Memory B cell (primary cell): ENCODE measurements around the gene GSK3B.
"Not testable (repeated sequence)": the region's sequence is repeated elsewhere in the genome, so short reads cannot be mapped to it uniquely, and the experiment has no call there.

ENCODE experiments used
- ATAC-seq: fragments of 150-1000 bp; cut with Tn5 transposase; 2 replicates; pipeline ENCODE4 v1.10.0; 2021; ENCODE audit warnings: low read depth, mild to moderate bottlenecking, moderate library complexity
- DNase-seq, 2 donors: peaks; one replicate each; pipeline ENCODE4 v3.0.0; 2022; ENCODE audit warnings: low spot score in 2 of 2
- H3K27ac Mint-ChIP-seq: one replicate; pipeline ENCODE4 v1.8.0; 2022; ENCODE audit warnings: mild to moderate bottlenecking, moderate library complexity, mixed read lengths
- H3K27me3 Mint-ChIP-seq: one replicate; pipeline ENCODE4 v1.8.0; 2022; ENCODE audit warnings: mixed read lengths
- H3K36me3 Mint-ChIP-seq: one replicate; pipeline ENCODE4 v1.8.0; 2022; ENCODE audit warnings: mild to moderate bottlenecking, mixed read lengths
- H3K4me1 Mint-ChIP-seq: one replicate; pipeline ENCODE4 v1.8.0; 2022; ENCODE audit warnings: mixed read lengths
- H3K4me3 Mint-ChIP-seq: one replicate; pipeline ENCODE4 v1.8.0; 2022; ENCODE audit warnings: mild to moderate bottlenecking, moderate library complexity, mixed read lengths
- H3K9me3 Mint-ChIP-seq: one replicate; pipeline ENCODE4 v1.8.0; 2022; ENCODE audit warnings: mixed read lengths

The GSK3B gene

GRCh38 chr3:120029749-120030148, 64.5 kb downstream of the GSK3B start:
- Mint-ChIP-seq H3K27me3 (no peaks in the 10 kb centered on the region), H3K36me3 (peaks cover 12% of the 10 kb centered on the region), H3K9me3 (peaks cover 11% of the 10 kb centered on the region), H3K4me1 (peaks cover 31% of the 10 kb centered on the region), H3K4me3 (no peak overlapping the region), H3K27ac (no peak overlapping the region)
- ATAC-seq (no peak), DNase-seq (no peak)

GRCh38 chr3:120028271-120029047, 65.8 kb downstream of the GSK3B start:
- no peak for DNase-seq
- peaks cover 13% of the 10 kb centered on the region for H3K36me3 Mint-ChIP-seq
- H3K27ac Mint-ChIP-seq = peak overlapping the region; percentile 2
- no peak overlapping the region for H3K4me3 Mint-ChIP-seq
- H3K9me3 Mint-ChIP-seq = peaks cover 5% of the 10 kb centered on the region
- H3K4me1 Mint-ChIP-seq = peaks cover 34% of the 10 kb centered on the region
- no peaks in the 10 kb centered on the region for H3K27me3 Mint-ChIP-seq
- no peak for ATAC-seq

GRCh38 chr3:120027226-120027625, 67.0 kb downstream of the GSK3B start:
- ATAC-seq = no peak
- H3K9me3 Mint-ChIP-seq = peaks cover 3% of the 10 kb centered on the region
- no peak overlapping the region for H3K27ac Mint-ChIP-seq
- no peak overlapping the region for H3K4me3 Mint-ChIP-seq
- no peaks in the 10 kb centered on the region for H3K27me3 Mint-ChIP-seq
- no peak for DNase-seq
- H3K4me1 Mint-ChIP-seq = peaks cover 36% of the 10 kb centered on the region
- H3K36me3 Mint-ChIP-seq = peaks cover 9% of the 10 kb centered on the region

GRCh38 chr3:120025520-120025919, 68.7 kb downstream of the GSK3B start:
- Mint-ChIP-seq H3K27me3 (no peaks in the 10 kb centered on the region), H3K36me3 (peaks cover 9% of the 10 kb centered on the region), H3K4me3 (no peak overlapping the region), H3K9me3 (peaks cover 3% of the 10 kb centered on the region), H3K27ac (peak overlapping the region; percentile 11), H3K4me1 (peaks cover 43% of the 10 kb centered on the region)
- DNase-seq (no peak), ATAC-seq (no peak)

- DNase-seq (no peak), ATAC-seq (no peak)
- Mint-ChIP-seq H3K4me1 (peaks cover 44% of the 10 kb centered on the region), H3K36me3 (peaks cover 9% of the 10 kb centered on the region), H3K27me3 (no peaks in the 10 kb centered on the region), H3K27ac (no peak overlapping the region), H3K4me3 (no peak overlapping the region), H3K9me3 (peaks cover 3% of the 10 kb centered on the region)
Measured at GRCh38 chr3:120024103-120024502, 70.1 kb downstream of the GSK3B start.

- H3K27me3 Mint-ChIP-seq = no peaks in the 10 kb centered on the region
- H3K4me1 Mint-ChIP-seq = peaks cover 42% of the 10 kb centered on the region
- H3K9me3 Mint-ChIP-seq = peaks cover 3% of the 10 kb centered on the region
- no peak overlapping the region for H3K27ac Mint-ChIP-seq
- no peak for ATAC-seq
- no peak for DNase-seq
- H3K36me3 Mint-ChIP-seq = peaks cover 9% of the 10 kb centered on the region
- no peak overlapping the region for H3K4me3 Mint-ChIP-seq
Measured at GRCh38 chr3:120022729-120023128, 71.5 kb downstream of the GSK3B start.

- Mint-ChIP-seq H3K4me1 (peaks cover 48% of the 10 kb centered on the region), H3K27me3 (no peaks in the 10 kb centered on the region), H3K36me3 (peaks cover 9% of the 10 kb centered on the region), H3K27ac (peak overlapping the region; percentile 6), H3K4me3 (no peak overlapping the region), H3K9me3 (peaks cover 3% of the 10 kb centered on the region)
- DNase-seq (no peak), ATAC-seq (no peak)
Measured at GRCh38 chr3:120021523-120021922, 72.7 kb downstream of the GSK3B start.

- Mint-ChIP-seq H3K27ac (no peak overlapping the region), H3K4me3 (no peak overlapping the region), H3K36me3 (no peaks in the 10 kb centered on the region), H3K27me3 (no peaks in the 10 kb centered on the region), H3K4me1 (peaks cover 42% of the 10 kb centered on the region), H3K9me3 (no peaks in the 10 kb centered on the region)
- DNase-seq (no peak), ATAC-seq (no peak)
Measured at GRCh38 chr3:120018299-120018698, 75.9 kb downstream of the GSK3B start.

GRCh38 chr3:120017692-120018091, 76.6 kb downstream of the GSK3B start:
- no peaks in the 10 kb centered on the region for H3K36me3 Mint-ChIP-seq

GRCh38 chr3:120013481-120013880, 80.8 kb downstream of the GSK3B start:
- ATAC-seq = no peak
- H3K9me3 Mint-ChIP-seq = no peaks in the 10 kb centered on the region
- H3K27ac Mint-ChIP-seq = no peak overlapping the region
- H3K36me3 Mint-ChIP-seq = peaks cover 4% of the 10 kb centered on the region
- no peak for DNase-seq
- H3K4me1 Mint-ChIP-seq = peaks cover 41% of the 10 kb centered on the region
- H3K4me3 Mint-ChIP-seq = no peak overlapping the region
- no peaks in the 10 kb centered on the region for H3K27me3 Mint-ChIP-seq

More at GRCh38 chr3:120017692-120018091, 76.6 kb downstream of the GSK3B start:
- H3K27me3 Mint-ChIP-seq = no peaks in the 10 kb centered on the region
- H3K27ac Mint-ChIP-seq = no peak overlapping the region
- no peak for DNase-seq
- H3K4me3 Mint-ChIP-seq = no peak overlapping the region
- no peak for ATAC-seq
- H3K4me1 Mint-ChIP-seq = peaks cover 42% of the 10 kb centered on the region
- no peaks in the 10 kb centered on the region for H3K9me3 Mint-ChIP-seq

GRCh38 chr3:120005741-120006140, 88.5 kb downstream of the GSK3B start:
- not testable (repeated sequence) for H3K4me3 Mint-ChIP-seq, DNase-seq, H3K27ac Mint-ChIP-seq, H3K9me3 Mint-ChIP-seq, H3K27me3 Mint-ChIP-seq, ATAC-seq
- peaks cover 22% of the 10 kb centered on the region for H3K36me3 Mint-ChIP-seq
- H3K4me1 Mint-ChIP-seq = peaks cover 46% of the 10 kb centered on the region

GRCh38 chr3:120004008-120004498, 90.2 kb downstream of the GSK3B start:
- not testable (repeated sequence) for ATAC-seq, H3K4me3 Mint-ChIP-seq, H3K9me3 Mint-ChIP-seq, H3K27me3 Mint-ChIP-seq, DNase-seq
- peaks cover 32% of the 10 kb centered on the region for H3K36me3 Mint-ChIP-seq
- H3K27ac Mint-ChIP-seq = peak overlapping the region; percentile 8
- peaks cover 37% of the 10 kb centered on the region for H3K4me1 Mint-ChIP-seq

GRCh38 chr3:119998166-119998565, 96.1 kb downstream of the GSK3B start:
- Mint-ChIP-seq H3K4me3 (no peak overlapping the region), H3K9me3 (peaks cover 6% of the 10 kb centered on the region), H3K4me1 (peaks cover 9% of the 10 kb centered on the region), H3K27me3 (no peaks in the 10 kb centered on the region), H3K27ac (no peak overlapping the region), H3K36me3 (peaks cover 37% of the 10 kb centered on the region)
- ATAC-seq = no peak
- no peak for DNase-seq

GRCh38 chr3:119990888-119991287, 103.4 kb downstream of the GSK3B start:
- H3K4me1 Mint-ChIP-seq = peaks cover 13% of the 10 kb centered on the region
- no peaks in the 10 kb centered on the region for H3K27me3 Mint-ChIP-seq
- DNase-seq (no peak), ATAC-seq (no peak)
- H3K4me3 Mint-ChIP-seq = no peak overlapping the region
- H3K27ac Mint-ChIP-seq = no peak overlapping the region
- H3K9me3 Mint-ChIP-seq = peaks cover 4% of the 10 kb centered on the region
- peaks cover 21% of the 10 kb centered on the region for H3K36me3 Mint-ChIP-seq
